CD4-positive, alpha-beta T cell (primary cell): Measurements from ENCODE around the gene CCNI2. TPM values are rescaled to one million over a fixed set of nuclear protein-coding genes. Genes with fewer than 3 reads are reported as not detected.
"Not testable (repeated sequence)": the region's sequence is repeated elsewhere in the genome, so short reads cannot be mapped to it uniquely, and the experiment has no call there.

Source experiments
- ATAC-seq: fragments of 200-7000 bp; cut with Tn5 transposase; one replicate; pipeline ENCODE4 v1.10.0; 2022; ENCODE audit warnings: mild to moderate bottlenecking; ENCODE audit not compliant: poor library complexity
- CTCF ChIA-PET: fragments of 350-600 bp; sonication (Branson Sonifier 250); formaldehyde crosslinking; loops from one replicate; lab custom pipeline; 2021; ENCODE audit warnings: antibody characterized with exemption, inconsistent platforms; lab: Charles Lee
- POLR2A ChIA-PET: fragments of 350-600 bp; sonication (Branson Sonifier 250); formaldehyde crosslinking; loops from one replicate; lab custom pipeline; 2021; ENCODE audit warnings: antibody characterized with exemption, inconsistent platforms; lab: Charles Lee
- DNase-seq, 14 experiments: peaks; one replicate each; pipeline ENCODE4 v3.0.0-alpha.2; 2013 to 2020; ENCODE audit warnings: mixed read lengths in 2 of 14
- H3K27ac ChIP-seq, 2 donors: one replicate each; pipeline versions ENCODE4 v1.5.1 to v1.7.0; 2013; ENCODE audit warnings: low read length in 2 of 2, low read depth in 1 of 2, mild to moderate bottlenecking in 1 of 2
- H3K27me3 ChIP-seq, 2 experiments: 1 replicate in 1 of 2; 2 replicates in 1 of 2; pipeline versions ENCODE4 v1.6.1 to v1.7.0; 2013; ENCODE audit warnings: low read length in 2 of 2, control low read depth in 1 of 2, mild to moderate bottlenecking in 1 of 2, moderate library complexity in 1 of 2; ENCODE audit not compliant: insufficient read depth in 2 of 2, control insufficient read depth in 1 of 2
- H3K36me3 ChIP-seq: one replicate; pipeline ENCODE4 v1.6.1; 2013; ENCODE audit warnings: low read length, control low read depth; ENCODE audit not compliant: insufficient read depth
- H3K4me1 ChIP-seq: one replicate; pipeline ENCODE4 v1.6.1; 2013; ENCODE audit warnings: low read length, control low read depth; ENCODE audit not compliant: insufficient read depth
- H3K4me3 ChIP-seq: one replicate; pipeline ENCODE4 v1.5.1; 2013; ENCODE audit warnings: mild to moderate bottlenecking, low read length, moderate library complexity
- H3K9me3 ChIP-seq, 2 experiments: 1 replicate in 1 of 2; 2 replicates in 1 of 2; pipeline versions ENCODE4 v1.6.1 to v1.7.0; 2013; ENCODE audit warnings: low read length in 2 of 2, mild to moderate bottlenecking in 2 of 2, control low read depth in 1 of 2, moderate library complexity in 1 of 2; ENCODE audit not compliant: control insufficient read depth in 1 of 2, insufficient read depth in 1 of 2
- H3K27ac Mint-ChIP-seq: one replicate; pipeline ENCODE4 v1.8.0; 2020; ENCODE audit warnings: mixed read lengths
- H3K27me3 Mint-ChIP-seq: one replicate; pipeline ENCODE4 v1.8.0; 2021; ENCODE audit warnings: mixed read lengths
- H3K36me3 Mint-ChIP-seq: one replicate; pipeline ENCODE4 v1.8.0; 2021; ENCODE audit warnings: low read depth, mixed read lengths
- H3K4me1 Mint-ChIP-seq: one replicate; pipeline ENCODE4 v1.8.0; 2021; ENCODE audit warnings: low read depth, mixed read lengths
- H3K4me3 Mint-ChIP-seq: one replicate; pipeline ENCODE4 v1.8.0; 2020; ENCODE audit warnings: mild to moderate bottlenecking, mixed read lengths
- H3K9me3 Mint-ChIP-seq: one replicate; pipeline ENCODE4 v1.8.0; 2020; ENCODE audit warnings: mixed read lengths
- intact Hi-C, 2 experiments: fragments of 100-400 bp; cut with DNase I in 1 of 2; cut with micrococcal nuclease in 1 of 2; formaldehyde crosslinking; loops; one replicate each; pipeline versions ENCODE4 v1.15.1 to v1.9.0; 2023 to 2025; cut with DNase I, micrococcal nuclease
- total RNA-seq, 174 experiments: library from RNA in 2 of 174; stranded (reverse) in 2 of 174; gene quantifications; one replicate each; pipeline ENCODE4 v1.2.3 and lab custom pipeline; 2021 to 2026
- TF ChIP-seq, protein P1 (sequence below): fragments of 200-600 bp; IDR thresholded peaks from one replicate; pipeline ENCODE4 v1.8.0; 2022; ENCODE audit warnings: antibody characterized with exemption, mild to moderate bottlenecking

Gene CCNI2
- total RNA-seq, 2 experiments from 2014 or later = 7.2 to 8.8 TPM

GRCh38 chr5:132799392-132799791 is 52.2 kb downstream of the CCNI2 start:
- H3K36me3 Mint-ChIP-seq = no peaks in the 10 kb centered on the region
- H3K9me3 Mint-ChIP-seq = no peaks in the 10 kb centered on the region
- DNase-seq (no peak), ATAC-seq (no peak)
- Histone ChIP-seq H3K27me3 (peaks cover 0 to 15% of the 10 kb centered on the region in 2 experiments), H3K27ac (no peak overlapping the region), H3K4me3 (no peak overlapping the region), H3K36me3 (no peaks in the 10 kb centered on the region), H3K9me3 (no peaks in the 10 kb centered on the region), H3K4me1 (no peaks in the 10 kb centered on the region)
- intact Hi-C loops = no loop called here
- H3K4me3 Mint-ChIP-seq = no peak overlapping the region
- H3K27me3 Mint-ChIP-seq = peaks cover 67% of the 10 kb centered on the region
- TF ChIP-seq, protein P1, sequence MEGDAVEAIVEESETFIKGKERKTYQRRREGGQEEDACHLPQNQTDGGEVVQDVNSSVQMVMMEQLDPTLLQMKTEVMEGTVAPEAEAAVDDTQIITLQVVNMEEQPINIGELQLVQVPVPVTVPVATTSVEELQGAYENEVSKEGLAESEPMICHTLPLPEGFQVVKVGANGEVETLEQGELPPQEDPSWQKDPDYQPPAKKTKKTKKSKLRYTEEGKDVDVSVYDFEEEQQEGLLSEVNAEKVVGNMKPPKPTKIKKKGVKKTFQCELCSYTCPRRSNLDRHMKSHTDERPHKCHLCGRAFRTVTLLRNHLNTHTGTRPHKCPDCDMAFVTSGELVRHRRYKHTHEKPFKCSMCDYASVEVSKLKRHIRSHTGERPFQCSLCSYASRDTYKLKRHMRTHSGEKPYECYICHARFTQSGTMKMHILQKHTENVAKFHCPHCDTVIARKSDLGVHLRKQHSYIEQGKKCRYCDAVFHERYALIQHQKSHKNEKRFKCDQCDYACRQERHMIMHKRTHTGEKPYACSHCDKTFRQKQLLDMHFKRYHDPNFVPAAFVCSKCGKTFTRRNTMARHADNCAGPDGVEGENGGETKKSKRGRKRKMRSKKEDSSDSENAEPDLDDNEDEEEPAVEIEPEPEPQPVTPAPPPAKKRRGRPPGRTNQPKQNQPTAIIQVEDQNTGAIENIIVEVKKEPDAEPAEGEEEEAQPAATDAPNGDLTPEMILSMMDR = no peak
- POLR2A ChIA-PET = no interaction called here
- H3K27ac Mint-ChIP-seq = no peak overlapping the region
- H3K4me1 Mint-ChIP-seq = no peaks in the 10 kb centered on the region
- CTCF ChIA-PET = interaction anchor here (0.7 to 2.2 kb wide), 2 partner anchors 21 to 605 kb away, joined by 3 to 8 read pairs; no protein-coding TSS in a partner anchor

- intact Hi-C loops = no loop called here
- no peak overlapping the region for H3K4me3 Mint-ChIP-seq
- H3K27ac ChIP-seq = no peak overlapping the region
- H3K4me1 ChIP-seq = no peaks in the 10 kb centered on the region
- H3K27me3 ChIP-seq = peaks cover 0 to 15% of the 10 kb centered on the region in 2 experiments
- H3K9me3 Mint-ChIP-seq = no peaks in the 10 kb centered on the region
- no peak overlapping the region for H3K4me3 ChIP-seq
- POLR2A ChIA-PET = no interaction called here
- no peak for DNase-seq
- no peak for ATAC-seq
- no peaks in the 10 kb centered on the region for H3K9me3 ChIP-seq
- H3K27ac Mint-ChIP-seq = no peak overlapping the region
- no peaks in the 10 kb centered on the region for H3K36me3 ChIP-seq
- CTCF ChIA-PET = no interaction called here
- peaks cover 70% of the 10 kb centered on the region for H3K27me3 Mint-ChIP-seq
- H3K4me1 Mint-ChIP-seq = no peaks in the 10 kb centered on the region
- no peaks in the 10 kb centered on the region for H3K36me3 Mint-ChIP-seq
- TF ChIP-seq, protein P1 = no peak
Measured at GRCh38 chr5:132800545-132800944, 53.3 kb downstream of the CCNI2 start.

GRCh38 chr5:132802044-132802684 is 54.9 kb downstream of the CCNI2 start:
- Histone ChIP-seq H3K9me3 (no peaks in the 10 kb centered on the region), H3K4me1 (no peaks in the 10 kb centered on the region), H3K27me3 (peaks cover 0 to 15% of the 10 kb centered on the region in 2 experiments), H3K4me3 (no peak overlapping the region), H3K36me3 (no peaks in the 10 kb centered on the region), H3K27ac (no peak overlapping the region)
- Mint-ChIP-seq H3K4me3 (no peak overlapping the region), H3K4me1 (no peaks in the 10 kb centered on the region), H3K36me3 (no peaks in the 10 kb centered on the region), H3K9me3 (no peaks in the 10 kb centered on the region), H3K27ac (no peak overlapping the region), H3K27me3 (peaks cover 75% of the 10 kb centered on the region)
- no peak for DNase-seq
- intact Hi-C loops = no loop called here
- no peak for ATAC-seq
- CTCF ChIA-PET = interaction anchor here (1.0 kb wide), 1 partner anchor 12 kb away, joined by 3 read pairs; no protein-coding TSS in a partner anchor
- POLR2A ChIA-PET = interaction anchor here (0.6 to 0.7 kb wide), 2 partner anchors 18 to 625 kb away, joined by 3 to 4 read pairs; no protein-coding TSS in a partner anchor
- TF ChIP-seq, protein P1 = no peak

DNA sequence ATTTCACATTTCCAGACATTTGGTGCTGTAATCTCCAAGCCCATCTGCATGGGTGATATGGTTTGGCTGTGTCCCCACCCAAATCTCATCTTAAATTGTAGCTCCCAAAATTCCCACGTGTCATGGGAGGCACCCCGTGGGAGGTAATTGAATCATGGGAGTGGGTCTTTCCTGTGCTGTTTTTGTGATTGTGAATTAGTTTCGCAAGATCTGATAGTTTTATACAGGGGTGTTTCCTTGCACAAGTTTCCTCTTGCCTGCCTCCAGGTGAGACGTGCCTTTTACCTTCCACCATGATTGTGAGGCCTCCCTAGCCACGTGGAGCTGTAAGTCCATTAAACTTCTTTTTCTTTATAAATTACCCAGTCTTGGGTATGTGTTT is 55.5 kb downstream of the CCNI2 start:
- ATAC-seq, H3K27ac Mint-ChIP-seq, H3K4me1 ChIP-seq, H3K36me3 ChIP-seq, H3K4me1 Mint-ChIP-seq, H3K36me3 Mint-ChIP-seq, H3K4me3 Mint-ChIP-seq, DNase-seq, H3K9me3 ChIP-seq, POLR2A ChIA-PET, H3K4me3 ChIP-seq, H3K27ac ChIP-seq, intact Hi-C loops, H3K9me3 Mint-ChIP-seq, CTCF ChIA-PET: not testable (repeated sequence)
- peaks cover 0 to 15% of the 10 kb centered on the region in 2 experiments for H3K27me3 ChIP-seq
- peaks cover 77% of the 10 kb centered on the region for H3K27me3 Mint-ChIP-seq
